Frontal cortex (tissue), 4 donors: Measurements from ENCODE around the gene SLCO3A1. TPM values are rescaled to one million over a fixed set of nuclear protein-coding genes. Genes with fewer than 3 reads are reported as not detected.

ENCODE experiments used
- DNase-seq, 2 donors: peaks; one replicate each; pipeline ENCODE4 v3.0.0; 2012; ENCODE audit warnings: low spot score in 2 of 2
- FAIRE-seq: peaks from 2 replicates; lab custom pipeline; 2012; peaks lifted over from hg19 to GRCh38; lab: Jason Lieb, UNC
- total RNA-seq: library from RNA; depleted of rRNA; stranded (reverse); fragments of >200 nt; gene quantifications from one replicate; pipeline ENCODE4 v1.2.3, GENCODE V29; 2014
- donor health status: control.
- donor health status: control.
- donor health status: control.

The SLCO3A1 gene
- total RNA-seq, 1 donor from 2014 or later, result 9.8 TPM

DNA sequence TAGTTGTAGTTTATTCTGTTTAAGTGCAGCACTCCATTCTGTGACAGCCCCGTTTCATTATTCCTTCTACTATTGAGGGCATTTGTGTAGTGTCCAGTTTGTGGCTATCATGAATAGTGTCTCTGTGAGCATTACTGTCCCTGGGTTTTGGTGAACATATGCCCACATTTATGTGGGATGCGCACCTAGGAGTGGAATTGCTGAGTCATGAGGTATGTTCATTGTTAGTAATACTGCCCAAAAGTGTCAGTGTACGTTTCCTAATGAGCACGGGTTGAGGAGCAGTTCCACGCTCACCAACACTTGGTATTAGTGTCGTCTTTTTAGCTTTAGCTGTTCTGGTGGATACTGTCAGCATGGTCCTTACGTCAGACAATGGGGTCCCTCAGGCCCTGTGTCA is 131.8 kb downstream of the SLCO3A1 start:
- FAIRE-seq (no peak), DNase-seq (no peak)

DNA sequence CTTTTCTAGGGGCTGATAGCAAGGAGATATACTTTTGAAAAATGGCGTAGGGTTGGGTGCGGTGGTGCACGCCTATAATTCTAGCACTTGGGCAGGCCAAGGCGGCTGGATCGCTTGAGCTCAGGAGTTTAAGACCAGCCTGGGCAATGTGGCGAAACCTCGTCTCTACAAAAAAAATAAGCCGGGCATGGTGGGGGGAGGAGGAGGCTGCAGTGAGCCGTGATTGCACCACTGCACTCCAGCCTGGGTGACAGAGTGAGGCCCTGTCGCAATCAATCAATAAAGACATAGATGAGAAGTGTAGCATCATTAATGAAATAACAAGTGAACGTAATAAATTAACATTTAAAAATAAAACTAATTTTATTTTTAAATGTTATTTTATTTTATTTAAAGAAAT is 134.6 kb downstream of the SLCO3A1 start:
- no peak for DNase-seq
- FAIRE-seq, result no peak

- FAIRE-seq (no peak), DNase-seq (no peak)
Measured at GRCh38 chr15:91988655-91989054, 135.1 kb downstream of the SLCO3A1 start.

DNA sequence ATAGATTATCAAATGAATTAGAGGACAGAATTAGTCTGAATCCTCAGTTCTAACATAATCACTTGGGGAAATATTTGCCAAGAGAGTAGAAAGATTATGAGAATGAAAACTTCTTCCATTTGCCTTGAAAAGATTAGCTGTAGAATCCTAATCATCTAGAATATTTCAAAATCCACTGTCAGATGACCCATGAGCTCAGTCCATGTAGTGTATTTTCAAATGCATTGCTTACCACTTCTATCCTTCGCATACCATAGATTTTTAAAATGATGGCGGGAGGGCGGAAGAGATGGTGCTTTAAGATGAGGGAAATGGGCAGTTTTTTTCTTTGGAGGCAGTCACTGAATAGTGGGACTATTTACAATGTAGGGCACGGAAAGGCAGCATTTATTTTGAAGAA is 136.3 kb downstream of the SLCO3A1 start:
- no peak for FAIRE-seq
- DNase-seq, result no peak

DNA sequence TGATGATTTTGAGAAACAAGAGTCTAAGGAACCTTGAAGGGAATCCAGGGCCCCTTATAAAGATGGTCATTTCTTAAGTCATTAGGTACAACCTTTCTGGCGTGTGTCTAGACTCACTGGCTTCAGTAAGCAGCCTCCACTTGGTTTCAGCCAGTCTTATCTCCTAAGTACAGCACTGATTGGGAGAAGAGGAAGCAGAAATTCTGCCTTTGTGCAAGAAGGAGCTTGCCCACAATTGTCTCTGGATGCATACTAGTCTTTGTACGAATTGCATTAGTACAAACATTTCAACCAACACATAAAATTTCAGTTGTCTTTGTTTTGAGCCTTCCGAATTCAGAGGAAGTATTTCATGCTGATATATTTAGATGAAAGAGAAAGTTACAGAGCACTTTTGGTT is 139.4 kb downstream of the SLCO3A1 start:
- FAIRE-seq (no peak), DNase-seq (no peak)

DNA sequence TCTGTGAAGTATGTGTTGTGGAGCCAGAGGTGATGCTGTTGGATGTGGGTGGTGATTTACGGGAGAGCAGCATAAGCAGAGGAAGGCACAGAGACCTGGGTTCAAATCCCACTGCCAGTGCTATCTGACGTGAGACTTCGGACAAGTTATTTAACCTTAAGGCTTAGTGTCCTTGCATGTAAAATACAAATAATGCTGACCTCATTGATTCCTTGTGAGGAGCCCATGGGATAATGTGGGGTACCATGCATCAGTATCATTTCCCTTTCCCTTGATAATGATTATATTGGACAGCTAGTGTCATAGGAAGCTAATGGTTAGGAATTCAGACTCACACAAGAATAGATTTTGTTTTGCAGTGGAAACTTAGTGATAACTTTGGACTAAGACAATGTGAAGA is 141.6 kb downstream of the SLCO3A1 start:
- DNase-seq (no peak), FAIRE-seq (no peak)

GRCh38 chr15:91997163-91997562 is 143.7 kb downstream of the SLCO3A1 start:
- FAIRE-seq (no peak), DNase-seq (no peak)

GRCh38 chr15:92000709-92001108 is 147.2 kb downstream of the SLCO3A1 start:
- DNase-seq (no peak), FAIRE-seq (no peak)

GRCh38 chr15:92001307-92001706 is 147.8 kb downstream of the SLCO3A1 start:
- DNase-seq (no peak), FAIRE-seq (no peak)

DNA sequence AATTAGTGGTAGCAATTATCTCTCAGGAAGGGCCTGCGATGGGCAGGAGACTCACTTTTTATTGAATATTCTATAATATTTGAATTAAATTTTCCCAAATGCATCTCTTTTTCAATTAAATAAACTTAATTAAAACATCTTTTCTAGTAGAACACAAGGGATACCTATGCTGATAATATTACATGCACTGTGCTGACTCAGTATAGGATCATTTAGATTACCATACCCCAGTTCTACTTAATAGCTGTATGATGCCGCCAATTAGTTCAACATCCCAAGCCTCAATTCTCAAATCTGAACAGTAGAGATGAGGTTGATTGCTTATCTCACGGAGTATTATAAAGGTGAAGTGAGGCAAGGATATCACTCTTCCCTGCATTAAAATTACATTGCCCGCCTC is 149.2 kb downstream of the SLCO3A1 start:
- DNase-seq (no peak), FAIRE-seq (no peak)

GRCh38 chr15:92003515-92004067 is 150.1 kb downstream of the SLCO3A1 start:
- no peak for DNase-seq
- FAIRE-seq, result no peak

DNA sequence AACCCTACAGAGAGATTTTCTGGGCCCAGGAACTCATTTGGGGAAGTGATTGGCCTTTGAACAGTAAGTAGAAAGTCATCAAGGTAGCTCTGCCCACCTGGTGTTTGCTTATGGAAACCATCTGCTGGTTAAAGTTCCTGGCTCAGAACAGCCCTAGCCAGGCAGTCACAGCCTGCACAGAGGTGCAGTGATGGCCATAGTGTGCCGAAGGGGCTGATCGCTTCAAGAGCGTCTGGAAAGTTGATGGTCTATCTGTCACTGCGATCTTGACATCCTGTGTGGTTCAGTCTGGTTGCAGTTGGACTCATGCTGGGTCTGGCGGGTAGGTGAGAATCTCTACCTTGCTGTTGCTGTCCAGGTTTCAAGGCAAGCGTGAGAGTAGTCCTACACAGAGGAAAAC is 151.6 kb downstream of the SLCO3A1 start:
- DNase-seq (no peak), FAIRE-seq (no peak)

GRCh38 chr15:92006186-92007028 is 152.9 kb downstream of the SLCO3A1 start:
- DNase-seq (no peak), FAIRE-seq (no peak)

- DNase-seq (no peak), FAIRE-seq (no peak)
Measured at GRCh38 chr15:92009162-92009561, 155.7 kb downstream of the SLCO3A1 start.

GRCh38 chr15:92011611-92012367 is 158.3 kb downstream of the SLCO3A1 start:
- DNase-seq (no peak), FAIRE-seq (no peak)

DNA sequence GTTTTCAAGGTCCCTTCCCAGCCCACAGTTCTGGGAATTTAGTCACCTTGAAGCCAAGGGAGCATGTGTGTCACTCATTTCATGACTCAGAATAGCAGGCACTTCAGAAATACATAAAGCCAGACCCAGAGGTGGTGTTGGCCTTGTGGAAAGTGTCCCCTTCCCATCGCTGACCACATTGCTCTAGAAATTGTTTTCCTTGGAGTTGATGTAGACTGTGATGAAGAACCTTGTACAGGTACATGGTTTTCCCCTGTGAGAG is 158.8 kb downstream of the SLCO3A1 start:
- no peak for FAIRE-seq
- DNase-seq, result no peak

DNA sequence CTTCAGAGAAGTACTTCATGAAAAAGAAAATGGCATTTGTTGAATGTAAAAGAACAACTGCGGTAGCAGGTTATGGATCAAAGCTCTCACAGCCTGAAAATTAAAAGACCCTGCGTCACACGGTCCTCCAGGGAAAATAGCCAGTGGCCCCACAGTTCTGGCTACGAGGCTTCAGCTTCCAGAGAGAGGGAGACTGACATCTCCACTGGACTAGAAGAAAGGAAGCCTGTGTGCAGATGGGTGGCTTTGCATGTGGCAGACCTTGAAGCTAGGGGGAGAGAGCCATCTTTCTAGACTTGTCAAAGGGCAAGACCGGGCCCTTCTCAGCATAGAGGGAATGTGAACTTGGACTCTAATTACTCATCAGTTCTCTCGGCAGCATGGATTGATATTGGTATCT is 159.4 kb downstream of the SLCO3A1 start:
- no peak for DNase-seq
- FAIRE-seq, result no peak

DNA sequence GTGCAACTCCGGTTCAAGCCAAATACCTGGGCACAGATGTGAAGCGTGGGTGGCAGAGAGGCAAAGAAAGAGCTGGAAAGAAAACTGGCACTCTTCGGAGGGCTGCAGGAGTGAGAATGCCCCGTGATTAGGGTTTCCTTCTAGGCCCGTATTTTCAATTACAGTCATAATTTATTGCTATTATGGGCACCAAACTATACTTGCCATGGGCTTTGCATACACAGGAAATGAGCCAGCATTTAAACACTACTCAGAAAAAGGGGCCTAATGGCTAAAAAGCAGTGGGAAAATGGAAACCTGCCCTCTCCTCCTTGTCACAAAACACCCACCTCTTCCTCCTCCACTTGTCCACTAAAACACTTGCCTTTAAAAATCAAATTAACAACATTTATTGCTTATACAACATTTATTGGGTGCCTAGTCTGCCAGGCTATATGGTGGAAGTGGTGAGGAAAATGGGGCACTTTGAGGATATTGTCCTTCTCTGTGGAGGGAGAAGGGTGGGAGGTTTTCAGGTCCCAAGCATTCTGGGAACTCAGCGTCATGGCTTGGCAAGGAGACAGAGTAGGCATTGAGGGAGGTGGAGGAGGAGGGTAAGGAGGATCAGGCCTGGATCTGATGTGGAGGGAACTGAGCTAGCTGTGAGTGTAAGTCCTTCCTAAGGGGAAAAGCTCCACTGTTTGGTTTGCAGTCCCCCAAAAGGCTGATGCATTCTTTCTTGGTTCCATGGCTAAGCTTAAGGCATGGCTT is 160.9 kb downstream of the SLCO3A1 start:
- DNase-seq, result no peak
- no peak for FAIRE-seq

DNA sequence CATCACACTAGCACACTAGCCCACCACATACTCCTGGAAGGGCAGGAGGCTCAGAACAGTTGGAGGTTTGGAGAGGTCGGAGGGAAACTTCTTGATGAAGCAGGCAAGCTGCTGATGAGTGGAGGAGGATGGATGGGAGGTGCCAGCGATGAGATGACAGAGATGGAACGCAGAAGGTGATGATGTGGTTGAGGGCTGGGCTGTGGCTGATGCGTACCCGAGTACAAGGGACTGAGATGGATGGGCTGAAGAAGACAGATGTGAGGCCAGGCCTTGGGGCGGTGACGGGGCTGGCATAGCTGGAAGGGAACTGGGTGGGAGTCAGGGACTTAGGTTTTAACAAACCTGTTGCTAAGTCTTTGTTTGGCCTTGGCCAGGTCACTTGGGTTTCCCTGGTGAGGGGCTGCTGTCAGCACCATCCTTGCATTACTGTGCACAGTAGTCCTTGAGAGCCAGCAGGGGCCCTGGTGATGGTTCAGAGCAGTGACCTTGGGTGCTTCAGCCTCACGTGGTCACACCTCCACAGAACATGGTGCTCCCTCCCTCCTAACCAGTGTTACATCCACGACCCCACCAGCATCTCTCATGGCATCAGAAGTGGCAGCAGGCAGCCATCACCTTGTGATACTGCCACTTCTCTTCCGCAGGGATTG is 164.5 kb downstream of the SLCO3A1 start:
- DNase-seq (no peak), FAIRE-seq (no peak)
